Measurements from ENCODE around the gene PPP1R3G. TPM values are rescaled to one million over a fixed set of nuclear protein-coding genes. Genes with fewer than 3 reads are reported as not detected.
"Not testable (repeated sequence)": the region's sequence is repeated elsewhere in the genome, so short reads cannot be mapped to it uniquely, and the experiment has no call there.

PPP1R3G gene
- total RNA-seq, 4 donors from 2014 or later, result 0.88 to 3.2 (median 2.9) TPM

GRCh38 chr6:5116243-5116991 lies 31.3 kb downstream of the PPP1R3G start:
- H3K4me3 ChIP-seq (ENCODE audit: low read depth, poor library complexity, severe bottlenecking), result no peak overlapping the region
- WGBS, 2 donors, result 88 to 92% methylated on average over 9 of the region's 9 CpGs
- DNase-seq (ENCODE audit: low spot score in 2 of 2), result peak in 1 of 2 donors; percentile 64
- intact Hi-C loops (cut with DNase I; ENCODE audit: low total_unique reads), result no loop called here
- no peak for TF ChIP-seq POLR2A (IDR thresholded peaks at IDR 0.05)
- TF ChIP-seq CTCF (IDR thresholded peaks at IDR 0.05), result no peak

GRCh38 chr6:5119090-5119951 lies 34.2 kb downstream of the PPP1R3G start:
- WGBS, 2 donors, result 89 to 92% methylated on average over 17 of the region's 17 CpGs
- no peak overlapping the region for H3K4me3 ChIP-seq (ENCODE audit: low read depth, poor library complexity, severe bottlenecking)
- intact Hi-C loops (cut with DNase I; ENCODE audit: low total_unique reads), result no loop called here
- TF ChIP-seq POLR2A (IDR thresholded peaks at IDR 0.05) (no peak), CTCF (IDR thresholded peaks at IDR 0.05) (no peak)
- peak in 1 of 2 donors; percentile 32 for DNase-seq (ENCODE audit: low spot score in 2 of 2)

GRCh38 chr6:5120011-5120410 lies 34.9 kb downstream of the PPP1R3G start:
- peak in 1 of 2 donors; percentile 62 for DNase-seq (ENCODE audit: low spot score in 2 of 2)
- H3K4me3 ChIP-seq (ENCODE audit: low read depth, poor library complexity, severe bottlenecking), result no peak overlapping the region
- intact Hi-C loops (cut with DNase I; ENCODE audit: low total_unique reads), result no loop called here
- TF ChIP-seq POLR2A (IDR thresholded peaks at IDR 0.05), result no peak
- TF ChIP-seq CTCF (IDR thresholded peaks at IDR 0.05), result no peak
- WGBS, 2 donors, result 92 to 95% methylated on average over 10 of the region's 10 CpGs

- not testable (repeated sequence) for H3K4me3 ChIP-seq (ENCODE audit: low read depth, poor library complexity, severe bottlenecking)
- DNase-seq (ENCODE audit: low spot score in 2 of 2), result peak in 1 of 2 donors; percentile 37
- WGBS, 2 donors, result 95% methylated on average over 8 of the region's 8 CpGs
Observed at GRCh38 chr6:5120543-5120942, 35.4 kb downstream of the PPP1R3G start.

GRCh38 chr6:5121479-5121878 lies 36.3 kb downstream of the PPP1R3G start:
- TF ChIP-seq POLR2A (IDR thresholded peaks at IDR 0.05) (no peak), CTCF (IDR thresholded peaks at IDR 0.05) (no peak)
- intact Hi-C loops (cut with DNase I; ENCODE audit: low total_unique reads), result no loop called here
- no peak overlapping the region for H3K4me3 ChIP-seq (ENCODE audit: low read depth, poor library complexity, severe bottlenecking)
- 87 to 91% methylated on average over 6 of the region's 6 CpGs for WGBS, 2 donors
- peak in 1 of 2 donors; percentile 52 for DNase-seq (ENCODE audit: low spot score in 2 of 2)

More at GRCh38 chr6:5120543-5120942, 35.4 kb downstream of the PPP1R3G start:
- intact Hi-C loops (cut with DNase I; ENCODE audit: low total_unique reads), result not testable (repeated sequence)

- TF ChIP-seq CTCF (IDR thresholded peaks at IDR 0.05) (no peak), POLR2A (IDR thresholded peaks at IDR 0.05) (no peak)
- intact Hi-C loops (cut with DNase I; ENCODE audit: low total_unique reads), result no loop called here
- WGBS, 2 donors, result 90 to 95% methylated on average over 7 of the region's 7 CpGs
- peak in 1 of 2 donors; percentile 56 for DNase-seq (ENCODE audit: low spot score in 2 of 2)
- no peak overlapping the region for H3K4me3 ChIP-seq (ENCODE audit: low read depth, poor library complexity, severe bottlenecking)
Observed at GRCh38 chr6:5121956-5122355, 36.8 kb downstream of the PPP1R3G start.

Measured in lower leg skin (tissue), 4 donors.